NOMO-1 treated with dmso at 0.1 percent for 144 hours (cell line): ENCODE measurements around the gene SYPL2.

Source experiments
- DNase-seq: peaks from one replicate; lab custom pipeline; 2025; ENCODE audit not compliant: unreplicated experiment; lab: John Stamatoyannopoulos, UW

The SYPL2 gene

DNA sequence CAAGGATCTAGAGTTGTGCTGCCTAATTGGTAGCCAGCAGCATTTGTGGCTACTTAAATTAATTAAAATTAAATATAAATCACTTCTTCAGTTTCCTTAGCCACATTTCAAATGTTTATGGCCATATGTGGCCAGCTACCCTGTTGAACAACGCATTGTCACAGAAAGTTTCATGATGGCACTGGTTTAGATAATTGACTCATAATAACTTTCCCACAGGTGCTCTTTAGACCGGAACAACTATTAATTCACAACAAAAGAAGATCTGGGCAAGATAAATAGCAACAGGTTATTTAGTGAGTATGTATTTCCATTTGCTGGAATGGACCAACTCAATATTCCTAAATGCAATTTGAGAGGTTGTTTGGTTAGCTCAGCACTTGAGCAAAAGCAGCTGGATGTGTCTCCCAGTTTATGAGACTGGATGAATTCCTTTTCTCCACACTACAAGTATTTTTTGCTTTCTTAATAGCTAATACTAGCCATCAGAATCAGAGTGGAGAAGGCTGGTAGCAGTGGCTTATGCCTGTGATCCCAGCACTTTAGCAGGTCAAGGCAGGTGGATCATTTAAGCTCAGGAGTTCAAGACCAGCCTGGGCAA lies 46.9 kb downstream of the SYPL2 start:
- no peak for DNase-seq

- DNase-seq: no peak
These were observed 48.5 kb downstream of the SYPL2 start for GRCh38 chr1:109514846-109515245.

DNA sequence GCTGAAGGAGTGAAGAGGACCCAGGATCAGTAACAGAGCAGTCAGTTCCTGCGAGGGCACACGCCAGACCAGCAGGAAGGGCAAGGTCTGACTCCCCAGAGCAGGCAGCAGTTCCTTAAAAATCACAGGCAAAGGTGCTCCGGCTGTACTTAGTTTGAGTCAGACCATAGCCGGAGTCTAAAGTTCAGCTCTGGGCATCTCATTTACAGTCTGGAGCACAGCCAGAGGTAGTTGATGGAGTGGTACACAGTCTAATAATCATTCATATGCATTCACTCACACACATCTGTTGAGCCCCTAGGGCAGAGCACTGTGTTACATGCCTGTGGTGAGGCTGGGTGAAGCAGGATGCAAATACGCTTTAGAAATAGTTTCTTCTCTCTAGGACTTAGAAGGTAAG lies 50.5 kb downstream of the SYPL2 start:
- no peak for DNase-seq

DNA sequence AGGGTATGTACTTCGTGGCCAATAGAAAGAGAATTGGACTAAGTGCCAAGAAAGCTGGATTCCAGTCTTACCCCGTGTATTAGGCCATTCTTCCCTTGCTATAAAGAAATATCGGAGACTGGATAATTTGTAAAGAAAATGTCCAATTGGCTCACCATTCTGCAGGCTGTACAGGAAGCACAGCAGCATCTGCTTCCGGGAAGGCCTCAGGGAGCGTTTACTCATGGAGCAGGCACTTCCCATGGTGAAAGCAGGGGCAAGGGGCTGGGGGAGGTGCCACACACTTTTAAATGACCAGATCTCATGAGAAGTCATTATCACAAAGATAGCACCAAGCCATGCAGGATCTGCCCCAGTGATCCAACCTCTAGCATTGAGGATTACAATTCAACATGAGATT lies 51.0 kb downstream of the SYPL2 start:
- DNase-seq: no peak

DNA sequence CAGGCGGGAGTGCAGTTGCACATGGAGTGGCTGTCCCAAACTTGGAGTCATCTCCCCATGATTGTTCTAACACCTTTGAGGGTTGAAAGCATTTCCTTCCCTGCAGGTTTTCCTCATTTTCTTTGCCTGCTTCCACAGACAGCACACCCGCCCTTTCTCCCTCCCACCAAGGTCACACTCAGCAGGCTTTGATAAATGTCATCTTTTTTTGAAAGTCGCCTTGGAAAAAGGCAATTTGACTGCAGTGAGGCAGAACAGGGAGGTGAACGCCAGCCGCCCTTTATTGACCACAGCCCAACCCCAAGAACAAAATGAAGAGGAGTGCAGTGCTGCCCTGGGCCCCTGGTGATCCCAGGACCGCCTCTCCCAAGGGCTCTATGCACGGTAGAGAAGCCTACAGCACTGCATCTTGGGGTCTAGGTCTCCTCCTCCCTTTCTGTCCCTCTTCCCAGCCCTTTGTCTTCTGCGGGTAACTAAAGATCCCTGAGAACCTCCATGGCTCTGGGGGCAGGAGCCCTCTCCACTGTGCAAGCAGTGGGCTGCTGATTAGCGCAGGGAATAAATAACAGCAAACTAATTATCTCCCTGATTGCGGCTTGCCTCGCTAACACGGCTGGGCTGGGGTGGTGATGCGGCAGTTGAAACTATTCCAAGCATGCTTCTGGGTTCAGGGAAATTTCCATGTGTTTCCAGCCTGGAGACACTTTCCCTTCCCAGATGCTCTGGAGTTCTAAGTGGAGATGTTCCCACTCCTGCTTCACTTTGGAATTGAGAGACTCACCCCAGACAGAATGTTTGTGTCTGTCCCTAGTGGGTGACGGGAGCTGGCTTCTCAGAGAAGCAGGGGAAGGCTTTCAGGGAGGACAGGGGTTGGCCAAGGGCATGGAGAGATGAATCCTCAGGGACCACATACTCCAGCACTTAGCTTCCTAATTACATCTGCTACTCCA lies 54.9 kb downstream of the SYPL2 start:
- DNase-seq: no peak

- no peak for DNase-seq
These were observed 55.7 kb downstream of the SYPL2 start for GRCh38 chr1:109522026-109522425.

GRCh38 chr1:109523706-109524105 lies 57.4 kb downstream of the SYPL2 start:
- no peak for DNase-seq

- no peak for DNase-seq
These were observed 60.9 kb downstream of the SYPL2 start for GRCh38 chr1:109527098-109527811.

- DNase-seq: no peak
These were observed 61.7 kb downstream of the SYPL2 start for GRCh38 chr1:109527846-109528695.

- DNase-seq: no peak
These were observed 62.4 kb downstream of the SYPL2 start for GRCh38 chr1:109528712-109529111.

DNA sequence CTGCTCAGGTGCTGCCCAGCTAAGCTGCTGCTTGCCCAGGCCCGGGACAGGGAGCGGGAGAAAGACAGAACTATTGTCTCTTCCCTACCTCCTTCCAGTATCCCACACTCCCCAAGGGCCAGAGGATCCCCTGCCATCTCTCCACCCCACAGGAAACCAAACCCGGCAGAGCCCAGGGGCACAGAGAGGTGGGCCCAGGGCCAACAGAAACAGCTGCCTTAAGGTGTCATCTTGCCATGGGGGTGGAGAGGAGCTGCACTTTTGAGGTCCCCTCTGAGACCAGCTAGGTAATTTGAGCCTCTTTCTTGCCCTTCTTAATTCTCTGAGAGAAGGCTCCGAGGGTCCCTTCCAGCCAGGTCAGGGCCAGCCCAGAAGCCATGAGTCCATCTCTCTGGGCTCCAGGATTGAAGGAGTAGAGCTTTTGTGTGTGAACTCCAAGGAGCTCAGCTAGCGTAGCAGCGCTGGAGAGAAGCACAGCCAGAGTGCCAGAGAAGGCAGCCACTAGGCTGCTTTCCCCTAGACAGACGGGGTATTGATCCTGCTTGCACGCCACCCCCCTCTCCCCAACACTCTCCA lies 63.6 kb downstream of the SYPL2 start:
- no peak for DNase-seq

DNA sequence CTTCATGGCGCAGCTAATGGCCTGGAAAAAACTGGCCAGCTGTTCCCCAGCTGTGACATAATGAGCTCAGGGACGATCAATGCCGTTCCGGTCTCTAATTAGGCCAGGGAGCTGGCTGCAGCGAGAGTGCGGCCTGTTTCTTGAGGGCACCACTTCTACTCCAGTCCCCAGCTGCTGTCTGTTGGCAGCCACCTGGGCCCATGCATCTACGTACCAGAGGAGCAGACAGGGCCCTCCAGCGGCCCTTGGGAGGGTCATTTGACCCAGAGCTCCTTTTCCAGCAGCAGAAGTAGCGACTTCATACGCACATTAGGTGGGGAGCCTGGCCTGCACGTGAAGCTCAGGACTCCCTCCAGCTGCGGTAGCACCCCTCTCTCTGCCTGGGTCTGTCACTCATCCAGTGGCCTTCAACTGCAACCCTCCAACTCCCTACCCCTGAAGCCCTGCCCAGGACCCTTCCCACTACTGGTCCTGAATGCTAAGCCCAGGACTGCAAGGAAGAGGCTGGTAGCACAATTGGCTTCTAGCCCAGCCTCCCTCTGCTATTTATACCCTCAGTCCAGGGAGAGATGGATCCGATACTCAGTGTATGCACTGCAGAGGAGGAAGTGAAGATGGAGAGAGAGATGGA lies 64.2 kb downstream of the SYPL2 start:
- DNase-seq: no peak

DNA sequence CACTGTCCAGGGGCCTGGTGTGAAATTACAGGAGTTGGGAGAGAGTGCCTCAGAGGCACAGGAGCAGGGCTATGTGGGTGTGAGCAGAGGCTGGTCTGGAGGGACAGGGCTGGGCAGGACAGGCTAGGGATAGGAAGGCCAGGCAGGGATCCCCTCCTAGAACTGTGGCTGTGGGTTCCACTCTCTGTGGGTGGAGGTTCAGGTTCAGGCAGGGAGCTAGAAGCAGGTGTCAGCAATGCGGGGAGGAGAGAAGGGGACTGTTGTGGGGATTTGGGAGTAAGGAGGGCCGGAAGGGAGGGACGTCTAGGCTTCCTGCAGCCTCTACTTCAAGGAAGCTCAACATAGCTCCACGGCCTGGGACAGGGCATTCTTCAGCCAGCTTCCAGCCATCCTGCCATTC lies 65.0 kb downstream of the SYPL2 start:
- no peak for DNase-seq
